Pulmonary artery endothelial cell (primary cell): ENCODE measurements around the gene PRPSAP1. TPM values are rescaled to one million over a fixed set of nuclear protein-coding genes. Genes with fewer than 3 reads are reported as not detected.
"Not testable (repeated sequence)": the region's sequence is repeated elsewhere in the genome, so short reads cannot be mapped to it uniquely, and the experiment has no call there.

Experiments
- DNase-seq: peaks from one replicate; pipeline ENCODE4 v3.0.0-alpha.2; 2011; ENCODE audit warnings: low read depth, low spot score
- total RNA-seq: library from RNA; depleted of rRNA; stranded (reverse); fragments of >200 nt; gene quantifications from 2 replicates; pipeline ENCODE4 v1.2.3, GENCODE V29; 2014

The PRPSAP1 gene
- total RNA-seq, 1 donor from 2014 or later = 45.9 TPM

GRCh38 chr17:76360461-76360860, 6.7 kb upstream of the PRPSAP1 start:
- DNase-seq = no peak

GRCh38 chr17:76359776-76360175, 6.1 kb upstream of the PRPSAP1 start:
- DNase-seq = not testable (repeated sequence)

DNA sequence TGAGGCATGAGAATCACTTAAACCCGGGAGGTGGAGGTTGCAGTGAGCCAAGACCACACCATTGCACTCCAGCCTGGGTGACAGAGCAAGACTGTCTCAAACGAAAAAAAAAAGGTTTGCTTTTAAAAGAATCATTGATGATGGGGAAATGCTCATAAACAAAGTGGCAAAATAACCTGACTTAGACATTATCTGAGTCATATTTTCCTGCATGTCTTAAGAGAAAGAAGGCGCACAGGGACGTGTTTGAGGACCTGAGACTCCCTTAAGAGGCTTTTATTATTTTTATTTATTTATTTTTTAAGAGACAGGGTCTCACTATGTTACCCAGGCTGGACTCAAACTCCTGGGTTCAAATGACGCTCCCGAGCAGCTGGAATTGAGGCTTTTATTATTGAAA, 5.7 kb upstream of the PRPSAP1 start:
- DNase-seq = no peak

- no peak for DNase-seq
These were observed 4.0 kb upstream of the PRPSAP1 start for GRCh38 chr17:76357597-76358158.

DNA sequence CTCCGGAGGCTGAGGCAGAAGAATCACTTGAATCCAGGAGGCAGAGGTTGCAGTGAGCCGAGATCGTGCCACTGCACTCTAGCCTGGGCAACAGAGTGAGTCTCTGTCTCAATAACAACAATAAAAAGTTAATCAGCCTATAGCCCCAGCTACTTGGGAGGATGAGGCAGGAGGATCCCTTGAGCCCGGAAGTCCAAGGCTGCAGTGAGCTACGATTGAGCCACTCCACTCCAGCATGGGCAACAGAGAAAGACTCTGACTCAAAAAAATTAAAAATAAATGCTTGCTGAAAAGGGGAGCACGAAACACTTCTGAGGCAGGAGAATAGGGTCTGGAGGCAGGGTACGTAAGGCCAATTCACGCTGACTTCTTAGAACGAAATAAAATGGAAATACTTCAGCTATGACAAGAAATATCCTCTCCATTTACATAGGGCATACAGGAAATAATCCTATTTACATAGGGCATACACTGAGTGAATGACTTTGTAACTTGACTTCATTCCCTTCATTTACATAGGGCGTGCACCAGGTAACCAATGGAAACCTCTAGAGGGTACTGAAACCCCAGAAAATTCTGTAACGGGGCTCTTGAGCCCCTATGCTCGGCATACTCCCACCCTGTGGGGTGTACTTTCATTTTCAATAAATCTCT, 3.2 kb upstream of the PRPSAP1 start:
- no peak for DNase-seq

DNA sequence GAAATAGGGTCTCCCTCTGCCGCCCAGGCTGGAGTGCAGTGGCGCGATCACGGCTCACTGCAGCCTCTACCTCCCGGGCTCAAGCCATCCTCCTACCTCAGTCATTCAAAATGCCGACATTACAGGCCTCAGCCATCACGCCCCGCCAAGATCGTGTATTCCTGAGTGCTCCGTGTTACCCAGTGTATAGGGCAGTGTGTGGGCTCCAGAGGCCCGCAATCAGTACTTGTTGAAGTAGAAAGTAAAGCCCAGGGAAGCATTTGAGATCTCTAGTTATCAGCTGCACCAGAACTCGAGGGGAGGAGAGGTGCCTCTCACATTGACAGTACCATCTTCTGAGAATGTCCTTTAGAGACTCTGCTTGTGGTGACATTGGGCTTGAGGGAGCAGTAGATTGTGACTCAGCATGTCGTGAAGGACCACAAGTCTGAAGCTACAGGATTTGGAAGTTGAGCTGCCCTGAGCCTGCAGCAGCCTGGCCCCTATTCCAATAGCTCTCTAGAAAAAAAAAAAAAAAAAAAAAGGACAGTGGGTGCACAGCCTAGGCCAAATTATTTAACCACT, 1.1 kb upstream of the PRPSAP1 start:
- DNase-seq = no peak

- DNase-seq = no peak
These were observed 607 bp upstream of the PRPSAP1 start for GRCh38 chr17:76354317-76354729.

DNA sequence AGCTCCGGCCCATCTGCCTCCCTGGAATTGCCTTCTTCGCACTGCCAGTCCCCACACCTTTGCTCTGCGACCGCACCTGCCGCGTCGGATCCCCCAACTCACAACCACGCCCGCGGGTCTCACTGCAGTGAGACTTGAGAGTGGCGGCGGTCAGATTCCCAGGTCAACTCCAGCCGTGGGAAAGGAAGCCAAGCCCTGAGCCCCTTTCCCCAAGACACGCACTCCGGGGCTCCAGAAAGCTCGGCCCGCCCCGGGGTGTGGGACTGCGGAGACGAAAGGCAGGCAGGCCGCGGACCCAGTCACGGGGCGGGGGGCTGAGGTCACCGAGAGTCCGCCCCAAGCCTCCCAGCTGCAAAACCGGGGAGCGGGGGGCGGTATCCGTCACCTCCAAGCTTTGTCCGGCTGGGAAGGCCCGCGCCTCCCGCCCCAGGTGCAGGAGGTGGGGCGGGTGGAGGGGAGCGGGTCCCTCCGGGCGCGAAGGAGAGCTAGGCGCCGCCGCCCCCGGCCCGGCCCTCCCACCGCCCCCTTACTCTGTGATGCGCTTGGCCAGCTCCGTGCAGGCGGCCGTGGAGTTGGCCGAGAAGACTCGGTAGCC, 615 bp downstream of the PRPSAP1 start:
- no peak for DNase-seq

- no peak for DNase-seq
These were observed 2.1 kb downstream of the PRPSAP1 start for GRCh38 chr17:76351526-76352071.

GRCh38 chr17:76350463-76350862, 3.3 kb downstream of the PRPSAP1 start:
- no peak for DNase-seq

- not testable (repeated sequence) for DNase-seq
These were observed 6.8 kb downstream of the PRPSAP1 start for GRCh38 chr17:76346936-76347335.

- no peak for DNase-seq
These were observed 8.2 kb downstream of the PRPSAP1 start for GRCh38 chr17:76345377-76345974.

- no peak for DNase-seq
These were observed 10.6 kb downstream of the PRPSAP1 start for GRCh38 chr17:76343106-76343505.

DNA sequence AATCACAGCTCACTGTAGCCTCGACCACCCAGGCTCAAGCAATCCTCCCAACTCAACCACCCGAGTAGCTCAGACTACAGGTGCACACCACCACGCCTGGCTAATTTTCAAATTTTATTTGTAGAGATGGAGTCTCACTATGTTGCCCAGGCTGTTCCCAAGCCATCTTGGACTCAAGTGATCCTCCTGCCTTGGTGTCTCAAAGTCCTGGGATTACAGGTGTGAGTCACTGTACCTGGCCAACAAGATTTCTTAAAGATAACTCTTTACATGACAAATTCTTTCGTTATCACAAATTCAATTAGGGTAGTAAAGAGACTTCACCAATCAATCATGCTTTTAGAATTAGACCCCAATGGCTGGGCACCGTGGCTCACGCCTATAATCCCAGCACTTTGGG, 12.4 kb downstream of the PRPSAP1 start:
- no peak for DNase-seq

DNA sequence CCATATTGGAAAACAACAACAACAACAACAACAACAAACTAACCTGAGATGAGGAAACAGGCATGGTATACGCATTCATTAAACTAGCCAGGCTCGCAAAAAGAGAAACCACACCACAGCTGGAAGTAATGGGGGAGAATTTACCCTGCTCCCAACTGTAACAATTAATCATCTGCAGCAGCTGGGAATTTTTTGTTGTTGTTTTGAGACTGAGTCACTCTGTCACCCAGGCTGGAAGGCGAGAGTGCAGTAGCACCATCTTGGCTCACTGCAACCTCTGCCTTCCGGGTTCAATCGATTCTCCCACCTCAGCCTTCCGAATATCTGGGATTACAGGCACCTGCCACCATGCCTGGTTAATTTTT, 16.3 kb downstream of the PRPSAP1 start:
- DNase-seq = no peak

GRCh38 chr17:76336756-76337412, 16.8 kb downstream of the PRPSAP1 start:
- DNase-seq = no peak

GRCh38 chr17:76335716-76336381, 17.9 kb downstream of the PRPSAP1 start:
- DNase-seq = no peak

GRCh38 chr17:76333673-76334505, 19.8 kb downstream of the PRPSAP1 start:
- no peak for DNase-seq

DNA sequence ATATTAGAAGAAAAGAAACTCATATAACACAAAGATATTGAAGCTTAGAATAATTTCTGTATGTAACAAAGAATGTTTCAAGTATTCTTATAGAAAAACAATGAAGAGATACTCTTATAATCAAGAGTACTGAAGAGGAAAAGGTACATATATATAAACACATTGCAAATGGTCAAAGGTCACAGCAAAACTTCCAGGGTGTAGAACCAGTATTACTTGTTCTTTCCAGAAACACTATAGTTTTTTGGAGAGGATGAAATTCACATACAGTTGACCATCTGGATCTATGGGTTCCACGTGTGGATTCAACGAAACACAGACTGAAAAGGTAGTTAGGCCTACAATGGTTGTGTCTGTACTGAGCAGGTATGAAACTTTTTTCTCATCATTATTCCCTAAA, 22.6 kb downstream of the PRPSAP1 start:
- DNase-seq = no peak

DNA sequence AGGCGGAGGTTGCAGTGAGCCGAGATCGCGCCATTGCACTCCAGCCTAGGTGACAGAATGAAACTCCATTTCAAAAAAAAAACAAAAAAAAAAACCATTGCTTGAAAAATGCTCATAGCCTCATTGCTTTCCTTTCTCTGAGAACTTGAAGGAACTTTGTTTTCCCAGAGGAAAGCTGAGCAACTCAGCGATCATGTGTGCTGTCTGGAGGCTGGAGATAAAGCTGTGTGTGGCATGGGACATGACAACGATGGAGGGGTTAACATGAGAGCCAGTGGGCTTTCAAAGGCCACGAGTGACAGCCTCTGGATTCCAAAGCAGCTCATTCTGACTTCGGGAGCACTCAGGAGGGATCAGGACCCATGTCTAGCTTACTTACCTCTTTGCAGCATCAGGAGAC, 24.1 kb downstream of the PRPSAP1 start:
- DNase-seq = no peak
